Jurkat, Clone E6-1 (cell line): Measurements from ENCODE around the gene GINS2. TPM values are rescaled to one million over a fixed set of nuclear protein-coding genes. Genes with fewer than 3 reads are reported as not detected.
A peak's percentile ranks its signal among the peaks of the same experiment; 100 is the strongest.

Experiments used
- DNase-seq: peaks from one replicate; pipeline ENCODE4 v3.0.0-alpha.2; 2011; ENCODE audit warnings: low read depth, low spot score
- H3K4me3 ChIP-seq: 2 replicates; pipeline ENCODE4 v1.5.1; 2011; ENCODE audit warnings: mild to moderate bottlenecking, low read length, control low read depth, moderate library complexity
- polyA plus RNA-seq: library from polyadenylated mRNA; unstranded; fragments of >200 nt; gene quantifications from one replicate; pipeline ENCODE4 v1.2.1, GENCODE V29; 2012; ENCODE audit warnings: missing spikeins; ENCODE audit not compliant: insufficient read length, insufficient read depth

Gene GINS2
- polyA plus RNA-seq, result 76.8 TPM

GRCh38 chr16:85688586-85689284 lies at the start of gene GINS2:
TSS of gene GINS2 (minus strand) at chr16:85688954. CDS start at chr16:85688898, 56 bp downstream.
- peak within 1 kb of the TSS; percentile 70 for H3K4me3 ChIP-seq
- DNase-seq, result peak; percentile 77

GRCh38 chr16:85736921-85737320 lies 48.2 kb upstream of the GINS2 start:
- H3K4me3 ChIP-seq, result no peak overlapping the region
- DNase-seq, result no peak

GRCh38 chr16:85735946-85736345 lies 47.2 kb upstream of the GINS2 start:
- H3K4me3 ChIP-seq, result no peak overlapping the region
- DNase-seq, result no peak

GRCh38 chr16:85735225-85735635 lies 46.5 kb upstream of the GINS2 start:
- peak overlapping the region; percentile 23; the same call in 1 of the 2 replicates for H3K4me3 ChIP-seq
- peak; percentile 79 for DNase-seq

- no peak overlapping the region; the same call in 1 of the 2 replicates for H3K4me3 ChIP-seq
- no peak for DNase-seq
These were observed 45.7 kb upstream of the GINS2 start for GRCh38 chr16:85734311-85735017.

GRCh38 chr16:85733839-85734170 lies 45.1 kb upstream of the GINS2 start:
- no peak for DNase-seq
- no peak overlapping the region for H3K4me3 ChIP-seq

GRCh38 chr16:85733155-85733838 lies 44.5 kb upstream of the GINS2 start:
- H3K4me3 ChIP-seq, result no peak overlapping the region
- DNase-seq, result no peak

- no peak overlapping the region for H3K4me3 ChIP-seq
- DNase-seq, result no peak
These were observed 42.4 kb upstream of the GINS2 start for GRCh38 chr16:85731179-85731578.

- H3K4me3 ChIP-seq, result no peak overlapping the region
- no peak for DNase-seq
These were observed 41.4 kb upstream of the GINS2 start for GRCh38 chr16:85730186-85730465.

- H3K4me3 ChIP-seq, result no peak overlapping the region
- DNase-seq, result no peak
These were observed 40.9 kb upstream of the GINS2 start for GRCh38 chr16:85729452-85730185.

GRCh38 chr16:85728879-85729278 lies 40.1 kb upstream of the GINS2 start:
- H3K4me3 ChIP-seq, result no peak overlapping the region
- no peak for DNase-seq

- no peak for DNase-seq
These were observed 36.2 kb upstream of the GINS2 start for GRCh38 chr16:85724936-85725335.

GRCh38 chr16:85724126-85724879 lies 35.5 kb upstream of the GINS2 start:
- no peak for DNase-seq
- no peak overlapping the region for H3K4me3 ChIP-seq

More at GRCh38 chr16:85724936-85725335, 36.2 kb upstream of the GINS2 start:
- H3K4me3 ChIP-seq, result no peak overlapping the region

GRCh38 chr16:85722128-85722893 lies 33.6 kb upstream of the GINS2 start:
- DNase-seq, result no peak

GRCh38 chr16:85720302-85720637 lies 31.5 kb upstream of the GINS2 start:
- DNase-seq, result no peak

More at GRCh38 chr16:85722128-85722893, 33.6 kb upstream of the GINS2 start:
- no peak overlapping the region for H3K4me3 ChIP-seq

GRCh38 chr16:85719605-85720301 lies 31.0 kb upstream of the GINS2 start:
- no peak overlapping the region for H3K4me3 ChIP-seq
- no peak for DNase-seq

More at GRCh38 chr16:85720302-85720637, 31.5 kb upstream of the GINS2 start:
- H3K4me3 ChIP-seq, result no peak overlapping the region

GRCh38 chr16:85718682-85719081 lies 29.9 kb upstream of the GINS2 start:
- H3K4me3 ChIP-seq, result no peak overlapping the region
- no peak for DNase-seq

GRCh38 chr16:85718153-85718477 lies 29.4 kb upstream of the GINS2 start:
- DNase-seq, result no peak

More at GRCh38 chr16:85718153-85718477, 29.4 kb upstream of the GINS2 start:
- no peak overlapping the region for H3K4me3 ChIP-seq
